ENCODE data around the gene ANAPC16. TPM values are rescaled to one million over a fixed set of nuclear protein-coding genes. Genes with fewer than 3 reads are reported as not detected.

The ANAPC16 gene
- total RNA-seq, 4 donors from 2014 or later = 106 to 157 (median 143) TPM

DNA sequence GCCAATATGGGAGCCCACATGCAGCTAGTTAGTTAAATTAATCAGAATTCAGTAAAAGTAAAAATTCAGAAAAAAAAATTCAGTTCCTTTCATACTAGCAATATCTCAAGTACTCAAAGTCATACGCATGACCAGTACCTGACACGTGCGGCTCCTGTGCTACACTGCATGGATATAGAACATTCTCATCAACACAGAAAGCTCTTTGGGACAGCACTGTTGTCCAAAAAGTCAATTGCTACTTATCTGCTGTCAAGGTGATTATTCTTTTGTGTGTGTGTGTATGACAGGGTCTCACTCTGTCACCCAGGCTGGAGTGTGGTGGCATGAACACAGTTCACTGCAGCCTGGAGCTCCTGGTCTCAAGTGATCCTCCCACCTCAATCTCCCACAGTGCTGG is 14.9 kb upstream of the ANAPC16 start:
- TF ChIP-seq POLR2AphosphoS5 (IDR thresholded peaks at IDR 0.05) (no peak), EP300 (IDR thresholded peaks at IDR 0.05) (no peak), POLR2A (IDR thresholded peaks at IDR 0.05; ENCODE audit: low read depth) (no peak)
- TF ChIP-seq, protein P1, sequence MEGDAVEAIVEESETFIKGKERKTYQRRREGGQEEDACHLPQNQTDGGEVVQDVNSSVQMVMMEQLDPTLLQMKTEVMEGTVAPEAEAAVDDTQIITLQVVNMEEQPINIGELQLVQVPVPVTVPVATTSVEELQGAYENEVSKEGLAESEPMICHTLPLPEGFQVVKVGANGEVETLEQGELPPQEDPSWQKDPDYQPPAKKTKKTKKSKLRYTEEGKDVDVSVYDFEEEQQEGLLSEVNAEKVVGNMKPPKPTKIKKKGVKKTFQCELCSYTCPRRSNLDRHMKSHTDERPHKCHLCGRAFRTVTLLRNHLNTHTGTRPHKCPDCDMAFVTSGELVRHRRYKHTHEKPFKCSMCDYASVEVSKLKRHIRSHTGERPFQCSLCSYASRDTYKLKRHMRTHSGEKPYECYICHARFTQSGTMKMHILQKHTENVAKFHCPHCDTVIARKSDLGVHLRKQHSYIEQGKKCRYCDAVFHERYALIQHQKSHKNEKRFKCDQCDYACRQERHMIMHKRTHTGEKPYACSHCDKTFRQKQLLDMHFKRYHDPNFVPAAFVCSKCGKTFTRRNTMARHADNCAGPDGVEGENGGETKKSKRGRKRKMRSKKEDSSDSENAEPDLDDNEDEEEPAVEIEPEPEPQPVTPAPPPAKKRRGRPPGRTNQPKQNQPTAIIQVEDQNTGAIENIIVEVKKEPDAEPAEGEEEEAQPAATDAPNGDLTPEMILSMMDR (IDR thresholded peaks at IDR 0.05) = no peak
- intact Hi-C loops (cut with DNase I) = no loop called here
- Histone ChIP-seq H3K4me3 (no peak overlapping the region), H3K27me3 (no peaks in the 10 kb centered on the region), H3K27ac (replicated peaks in 1 of 4) (no peak overlapping the region), H3K36me3 (peaks cover 11 to 89% (median 69%) of the 10 kb centered on the region in 4 donors), H3K9me3 (no peaks in the 10 kb centered on the region), H3K4me1 (no peaks in the 10 kb centered on the region)
- no peak for DNase-seq (ENCODE audit: extremely low spot score)
- 97% methylated on average over 3 of the region's 3 CpGs for WGBS

DNA sequence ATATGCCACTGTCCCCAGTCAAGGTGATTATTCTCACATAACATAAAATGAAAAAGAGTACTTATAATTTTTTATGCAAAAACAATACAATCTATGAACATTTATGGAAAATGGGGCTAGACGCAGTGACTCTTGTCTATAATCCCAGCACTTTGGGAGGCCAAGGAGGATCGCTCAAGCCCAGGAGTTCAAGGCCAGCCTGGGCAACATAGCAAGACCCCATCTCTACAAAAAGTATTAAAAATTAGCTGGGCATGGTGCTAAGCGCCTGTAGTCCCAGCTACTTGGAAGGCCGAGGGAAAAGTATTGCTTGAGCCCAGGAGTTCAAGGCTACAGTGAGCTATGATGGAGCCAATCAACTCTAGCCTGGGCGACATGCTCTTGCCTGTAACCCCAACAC is 14.5 kb upstream of the ANAPC16 start:
- H3K36me3 ChIP-seq = peaks cover 6 to 89% (median 67%) of the 10 kb centered on the region in 4 donors
- TF ChIP-seq POLR2AphosphoS5 (IDR thresholded peaks at IDR 0.05) (no peak), EP300 (IDR thresholded peaks at IDR 0.05) (no peak), POLR2A (IDR thresholded peaks at IDR 0.05; ENCODE audit: low read depth) (no peak)
- TF ChIP-seq, protein P1 (IDR thresholded peaks at IDR 0.05) = no peak
- no peak overlapping the region for H3K4me3 ChIP-seq
- H3K4me1 ChIP-seq = peaks cover 0 to 2% (median 0%) of the 10 kb centered on the region in 4 donors
- H3K9me3 ChIP-seq = no peaks in the 10 kb centered on the region
- DNase-seq (ENCODE audit: extremely low spot score) = no peak
- intact Hi-C loops (cut with DNase I) = no loop called here
- H3K27me3 ChIP-seq = no peaks in the 10 kb centered on the region
- H3K27ac ChIP-seq (replicated peaks in 1 of 4) = no peak overlapping the region
- 82% methylated on average over 5 of the region's 5 CpGs for WGBS

DNA sequence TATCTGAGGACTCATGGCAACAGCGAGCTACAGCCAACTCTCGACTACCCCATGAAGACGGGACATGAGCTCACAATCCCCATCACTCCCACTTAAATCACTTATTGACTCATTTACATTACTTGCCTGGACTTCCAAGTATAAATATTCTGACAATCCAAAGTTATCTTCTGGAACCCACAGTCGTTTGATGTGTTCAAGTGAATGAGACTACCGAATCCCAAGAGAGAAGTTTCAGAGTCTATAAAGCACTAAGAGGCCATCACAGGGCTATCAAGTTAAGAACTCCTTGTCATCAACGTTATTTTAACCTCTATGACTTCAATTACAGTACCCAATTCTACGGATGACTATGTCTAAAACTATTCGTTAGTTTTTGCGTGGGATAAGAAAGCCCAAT is 11.5 kb upstream of the ANAPC16 start:
- H3K4me3 ChIP-seq = no peak overlapping the region
- intact Hi-C loops (cut with DNase I) = no loop called here
- no peaks in the 10 kb centered on the region for H3K9me3 ChIP-seq
- H3K27ac ChIP-seq (replicated peaks in 1 of 4) = no peak overlapping the region
- H3K4me1 ChIP-seq = peaks cover 0 to 9% (median 0%) of the 10 kb centered on the region in 4 donors
- 90% methylated on average over 9 of the region's 9 CpGs for WGBS
- DNase-seq (ENCODE audit: extremely low spot score) = no peak
- H3K27me3 ChIP-seq = no peaks in the 10 kb centered on the region
- TF ChIP-seq POLR2AphosphoS5 (IDR thresholded peaks at IDR 0.05) (no peak), POLR2A (IDR thresholded peaks at IDR 0.05; ENCODE audit: low read depth) (no peak), EP300 (IDR thresholded peaks at IDR 0.05) (no peak)
- TF ChIP-seq, protein P1 (IDR thresholded peaks at IDR 0.05) = no peak
- H3K36me3 ChIP-seq = peaks cover 8 to 95% (median 81%) of the 10 kb centered on the region in 4 donors

DNA sequence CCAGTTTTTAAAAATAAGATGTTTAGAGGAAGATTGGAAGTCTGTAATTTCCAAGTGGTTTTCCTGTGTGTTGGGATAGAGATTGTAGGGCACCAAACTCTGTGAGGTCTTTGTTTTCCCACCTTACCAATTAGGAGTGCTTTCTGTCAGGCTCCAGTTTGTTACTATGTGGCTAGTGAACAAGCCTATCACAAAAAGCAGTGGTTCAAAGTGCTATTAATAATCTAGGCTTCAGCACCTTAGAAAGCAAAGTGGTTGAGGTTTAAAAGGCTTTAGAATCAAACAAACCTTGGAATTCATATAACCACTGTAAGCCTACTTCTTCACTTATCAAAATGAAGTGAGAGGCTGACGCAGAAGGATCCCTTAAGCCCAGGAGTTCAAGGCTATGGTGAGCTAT is 11.1 kb upstream of the ANAPC16 start:
- intact Hi-C loops (cut with DNase I) = no loop called here
- H3K4me1 ChIP-seq = peaks cover 0 to 9% (median 0%) of the 10 kb centered on the region in 4 donors
- 95% methylated on average over 1 of the region's 1 CpG for WGBS
- peaks cover 12 to 95% (median 81%) of the 10 kb centered on the region in 4 donors for H3K36me3 ChIP-seq
- H3K4me3 ChIP-seq = no peak overlapping the region
- H3K27ac ChIP-seq (replicated peaks in 1 of 4) = no peak overlapping the region
- no peak for DNase-seq (ENCODE audit: extremely low spot score)
- TF ChIP-seq POLR2AphosphoS5 (IDR thresholded peaks at IDR 0.05) = no peak
- TF ChIP-seq, protein P1 (IDR thresholded peaks at IDR 0.05) = no peak
- no peak for TF ChIP-seq EP300 (IDR thresholded peaks at IDR 0.05)
- TF ChIP-seq POLR2A (IDR thresholded peaks at IDR 0.05; ENCODE audit: low read depth) = no peak
- H3K9me3 ChIP-seq = no peaks in the 10 kb centered on the region
- no peaks in the 10 kb centered on the region for H3K27me3 ChIP-seq
